ENCODE data around the gene SLAMF7.
"Not testable (repeated sequence)": the region's sequence is repeated elsewhere in the genome, so short reads cannot be mapped to it uniquely, and the experiment has no call there.

- not testable (repeated sequence) for TF ChIP-seq CTCF (conservative IDR thresholded peaks at IDR 0.05); ZFX (IDR thresholded peaks at IDR 0.05)
Observed at GRCh38 chr1:160692390-160692789, 46.7 kb upstream of the SLAMF7 start.

All from C4-2B (cell line).